HepG2 (cell line): ENCODE data around the gene FAM228A.
A peak's percentile ranks its signal among the peaks of the same experiment; 100 is the strongest.

ENCODE experiments used
- BHLHE40 ChIP-seq: IDR thresholded peaks from 2 replicates; pipeline ENCODE4 v1.6.1; 2011; ENCODE audit warnings: low read length, improper control_type of control experiment
- CCDC6 ChIP-seq: sonication (generic); formaldehyde crosslinking; IDR thresholded peaks from 2 replicates; pipeline ENCODE4 v1.8.1; 2022; ENCODE audit warnings: mild to moderate bottlenecking, missing genetic modification reagents, moderate library complexity
- MYC ChIP-seq: sonication (generic); formaldehyde crosslinking; IDR thresholded peaks from 2 replicates; pipeline ENCODE4 v1.9.0; 2021; ENCODE audit warnings: missing genetic modification reagents, borderline replicate concordance
- POLR2AphosphoS2 ChIP-seq: IDR thresholded peaks from 2 replicates; pipeline ENCODE4 v1.6.1; 2011; ENCODE audit warnings: low read depth, low read length, improper control_type of control experiment
- ZFP36 ChIP-seq: fragments of 150-350 bp; IDR thresholded peaks from 2 replicates; pipeline ENCODE4 v1.6.1; 2018; ENCODE audit warnings: borderline replicate concordance, low read length, low read depth; ENCODE audit not compliant: partially characterized antibody
- ZNF263 ChIP-seq: sonication (generic); formaldehyde crosslinking; IDR thresholded peaks from 2 replicates; pipeline ENCODE4 v1.4.0; 2020; ENCODE audit warnings: missing genetic modification reagents
- TF ChIP-seq, protein P1 (sequence below): sonication (generic); formaldehyde crosslinking; IDR thresholded peaks from 2 replicates; pipeline ENCODE4 v1.9.0; 2021; ENCODE audit warnings: missing genetic modification reagents, borderline replicate concordance
- TF ChIP-seq, protein P2 (sequence below): sonication (generic); formaldehyde crosslinking; IDR thresholded peaks from 2 replicates; pipeline ENCODE4 v1.5.0; 2020; ENCODE audit warnings: mild to moderate bottlenecking, missing genetic modification reagents, moderate library complexity
- TF ChIP-seq, protein P3 (sequence below): sonication (generic); formaldehyde crosslinking; conservative IDR thresholded peaks from 2 replicates; pipeline ENCODE4 v1.8.0; 2022; ENCODE audit warnings: missing genetic modification reagents

- TF ChIP-seq ZNF263 (CRISPR knock-in tag) (no peak), CCDC6 (CRISPR knock-in tag) (0 out of 2 replicates have a peak, but pooled peaks have one; percentile 35), ZFP36 (no peak), POLR2AphosphoS2 (no peak), BHLHE40 (no peak), MYC (CRISPR knock-in tag) (no peak)
- TF ChIP-seq, protein P1, sequence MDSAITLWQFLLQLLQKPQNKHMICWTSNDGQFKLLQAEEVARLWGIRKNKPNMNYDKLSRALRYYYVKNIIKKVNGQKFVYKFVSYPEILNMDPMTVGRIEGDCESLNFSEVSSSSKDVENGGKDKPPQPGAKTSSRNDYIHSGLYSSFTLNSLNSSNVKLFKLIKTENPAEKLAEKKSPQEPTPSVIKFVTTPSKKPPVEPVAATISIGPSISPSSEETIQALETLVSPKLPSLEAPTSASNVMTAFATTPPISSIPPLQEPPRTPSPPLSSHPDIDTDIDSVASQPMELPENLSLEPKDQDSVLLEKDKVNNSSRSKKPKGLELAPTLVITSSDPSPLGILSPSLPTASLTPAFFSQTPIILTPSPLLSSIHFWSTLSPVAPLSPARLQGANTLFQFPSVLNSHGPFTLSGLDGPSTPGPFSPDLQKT (CRISPR knock-in tag), result no peak
- TF ChIP-seq, protein P2, sequence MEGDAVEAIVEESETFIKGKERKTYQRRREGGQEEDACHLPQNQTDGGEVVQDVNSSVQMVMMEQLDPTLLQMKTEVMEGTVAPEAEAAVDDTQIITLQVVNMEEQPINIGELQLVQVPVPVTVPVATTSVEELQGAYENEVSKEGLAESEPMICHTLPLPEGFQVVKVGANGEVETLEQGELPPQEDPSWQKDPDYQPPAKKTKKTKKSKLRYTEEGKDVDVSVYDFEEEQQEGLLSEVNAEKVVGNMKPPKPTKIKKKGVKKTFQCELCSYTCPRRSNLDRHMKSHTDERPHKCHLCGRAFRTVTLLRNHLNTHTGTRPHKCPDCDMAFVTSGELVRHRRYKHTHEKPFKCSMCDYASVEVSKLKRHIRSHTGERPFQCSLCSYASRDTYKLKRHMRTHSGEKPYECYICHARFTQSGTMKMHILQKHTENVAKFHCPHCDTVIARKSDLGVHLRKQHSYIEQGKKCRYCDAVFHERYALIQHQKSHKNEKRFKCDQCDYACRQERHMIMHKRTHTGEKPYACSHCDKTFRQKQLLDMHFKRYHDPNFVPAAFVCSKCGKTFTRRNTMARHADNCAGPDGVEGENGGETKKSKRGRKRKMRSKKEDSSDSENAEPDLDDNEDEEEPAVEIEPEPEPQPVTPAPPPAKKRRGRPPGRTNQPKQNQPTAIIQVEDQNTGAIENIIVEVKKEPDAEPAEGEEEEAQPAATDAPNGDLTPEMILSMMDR (CRISPR knock-in tag), result no peak
- TF ChIP-seq, protein P3, sequence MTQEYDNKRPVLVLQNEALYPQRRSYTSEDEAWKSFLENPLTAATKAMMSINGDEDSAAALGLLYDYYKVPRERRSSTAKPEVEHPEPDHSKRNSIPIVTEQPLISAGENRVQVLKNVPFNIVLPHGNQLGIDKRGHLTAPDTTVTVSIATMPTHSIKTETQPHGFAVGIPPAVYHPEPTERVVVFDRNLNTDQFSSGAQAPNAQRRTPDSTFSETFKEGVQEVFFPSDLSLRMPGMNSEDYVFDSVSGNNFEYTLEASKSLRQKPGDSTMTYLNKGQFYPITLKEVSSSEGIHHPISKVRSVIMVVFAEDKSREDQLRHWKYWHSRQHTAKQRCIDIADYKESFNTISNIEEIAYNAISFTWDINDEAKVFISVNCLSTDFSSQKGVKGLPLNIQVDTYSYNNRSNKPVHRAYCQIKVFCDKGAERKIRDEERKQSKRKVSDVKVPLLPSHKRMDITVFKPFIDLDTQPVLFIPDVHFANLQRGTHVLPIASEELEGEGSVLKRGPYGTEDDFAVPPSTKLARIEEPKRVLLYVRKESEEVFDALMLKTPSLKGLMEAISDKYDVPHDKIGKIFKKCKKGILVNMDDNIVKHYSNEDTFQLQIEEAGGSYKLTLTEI (CRISPR knock-in tag), result no peak
These were observed 7.7 kb downstream of the FAM228A start for GRCh38 chr2:24182507-24182906.
